Stimulated activated CD8-positive, alpha-beta memory T cell treated with anti-CD3 and anti-CD28 coated beads, Interleukin-4, amount 100 ng/mL, for 24 hours (primary cell): ENCODE results near the gene CTNND1.

Experiments used
- DNase-seq: peaks from one replicate; pipeline ENCODE4 v3.0.0-alpha.2; 2020; ENCODE audit warnings: low read depth

CTNND1 gene

DNA sequence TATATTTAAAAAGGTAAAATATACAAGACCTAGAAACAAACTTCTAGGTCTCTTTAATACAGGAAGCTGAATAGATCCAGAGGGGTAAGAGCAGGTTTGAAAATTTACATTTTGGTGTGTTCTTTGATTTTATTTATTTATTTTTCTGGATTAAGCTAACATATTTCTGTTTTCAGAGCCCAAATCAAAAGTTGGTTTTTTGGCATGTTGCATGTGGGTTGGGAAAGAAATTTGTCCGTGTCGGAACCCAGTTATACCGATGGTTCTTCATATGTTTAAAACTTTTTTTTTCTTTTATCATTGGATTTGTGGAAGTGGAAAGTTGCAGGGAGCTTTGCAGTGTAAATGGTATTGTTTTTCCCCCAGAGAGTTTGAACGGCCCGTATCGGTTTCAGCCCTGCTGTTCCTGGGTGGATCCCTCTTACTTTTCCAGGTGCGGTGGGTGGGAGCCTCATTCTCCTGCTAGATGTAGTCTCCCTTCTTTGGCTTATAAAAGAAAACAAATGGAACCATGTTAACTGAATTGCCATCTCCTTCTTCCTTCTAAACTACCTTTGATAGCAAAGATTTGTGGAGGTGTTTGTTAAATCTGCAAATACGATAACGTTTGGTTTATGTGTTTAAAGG is 746 bp downstream of the CTNND1 start:
- no peak for DNase-seq

DNA sequence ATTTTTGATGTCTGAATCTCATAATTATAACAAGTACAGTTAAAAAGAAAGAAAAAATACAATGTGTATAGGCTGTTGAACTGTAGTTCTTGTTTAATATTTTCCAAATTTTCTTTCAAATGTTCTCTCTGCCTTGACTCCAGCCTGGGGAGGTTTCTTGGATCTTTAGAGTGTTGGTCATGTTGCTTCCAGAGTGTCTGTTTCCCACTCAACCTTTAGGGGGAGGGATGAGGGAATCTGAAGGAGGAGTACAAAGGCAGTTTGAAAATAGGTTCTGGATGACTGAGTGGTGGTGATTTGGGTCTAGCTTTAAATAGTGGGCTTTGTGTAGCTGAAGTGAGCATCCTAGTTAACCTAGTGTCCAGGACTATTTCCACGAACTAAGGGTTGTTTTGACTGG is 2.0 kb downstream of the CTNND1 start:
- no peak for DNase-seq

DNA sequence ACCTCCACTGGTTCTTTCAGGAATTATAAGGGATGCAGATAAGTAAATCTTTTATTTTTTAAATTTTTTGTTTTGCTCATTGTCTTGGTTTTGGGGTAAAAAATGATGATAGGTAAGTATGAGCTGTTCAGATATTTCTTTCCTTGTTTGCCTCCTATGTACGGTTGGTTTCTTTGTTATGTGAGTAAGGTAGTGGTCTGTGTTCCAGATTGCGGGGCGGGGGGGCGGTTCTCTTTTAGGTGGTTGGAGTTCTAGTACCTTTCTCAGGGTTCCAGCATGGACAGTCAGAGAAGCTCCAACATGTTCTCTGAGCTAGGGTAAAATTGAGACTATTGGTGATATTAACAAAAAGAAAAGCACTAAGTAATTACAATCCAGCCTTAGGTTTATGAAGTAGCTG is 2.4 kb downstream of the CTNND1 start:
- DNase-seq, result no peak

DNA sequence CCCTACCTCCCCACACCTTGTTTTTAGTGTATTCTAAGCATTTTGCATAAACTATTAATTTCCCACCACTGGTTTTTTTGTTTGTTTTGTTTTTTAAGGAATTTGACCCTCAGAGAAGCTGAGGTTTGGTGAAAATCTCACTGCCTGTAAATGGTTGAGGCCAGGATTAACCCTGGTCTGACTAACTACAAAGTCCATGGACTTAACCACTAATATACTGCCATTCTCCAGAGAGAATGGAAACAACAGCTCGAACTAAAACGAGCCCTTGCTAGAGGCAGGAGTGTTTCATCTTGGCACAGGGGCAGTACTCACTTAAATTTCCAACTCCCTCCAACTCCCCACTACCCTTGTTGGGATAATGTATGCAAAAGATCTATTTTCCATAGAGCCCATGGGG is 3.0 kb downstream of the CTNND1 start:
- DNase-seq, result no peak

DNA sequence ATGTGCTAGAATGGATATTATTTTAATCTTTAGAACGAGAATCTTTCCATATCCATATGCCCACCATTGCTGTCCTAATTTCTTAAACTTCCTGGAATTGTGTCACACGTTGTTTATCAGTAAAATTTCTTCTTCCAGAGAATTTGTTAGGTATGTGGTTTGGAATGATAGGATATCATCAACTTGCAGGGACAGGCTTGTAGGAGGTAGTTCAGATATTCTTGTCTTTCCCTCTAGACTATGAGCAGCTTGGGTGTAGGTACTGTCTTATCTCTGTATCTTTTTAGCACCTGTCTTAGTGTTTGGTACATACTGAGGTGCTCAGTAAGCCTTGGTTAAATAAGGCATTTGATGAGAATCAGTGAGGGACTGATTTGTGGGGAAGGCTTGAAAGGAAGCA is 3.4 kb downstream of the CTNND1 start:
- no peak for DNase-seq

DNA sequence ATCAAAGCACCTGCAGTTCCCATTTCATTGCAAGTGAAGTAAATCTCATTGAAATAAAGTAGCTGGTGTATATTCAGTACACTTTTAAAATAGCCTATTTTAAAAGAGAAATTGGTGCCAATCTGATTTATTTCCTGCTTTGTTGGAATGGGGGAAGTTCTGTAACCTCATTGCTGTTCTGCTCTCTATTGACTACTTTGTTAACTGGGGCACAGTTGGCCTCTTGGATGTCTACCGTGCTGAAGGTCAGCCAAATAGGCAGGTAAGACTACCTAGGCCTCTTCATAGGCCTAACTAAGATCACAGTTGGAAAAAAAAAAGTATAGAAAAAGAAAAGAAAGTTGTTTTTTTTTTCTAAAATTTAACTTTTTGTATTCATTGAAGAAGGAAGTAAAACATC is 9.2 kb downstream of the CTNND1 start:
- no peak for DNase-seq

DNA sequence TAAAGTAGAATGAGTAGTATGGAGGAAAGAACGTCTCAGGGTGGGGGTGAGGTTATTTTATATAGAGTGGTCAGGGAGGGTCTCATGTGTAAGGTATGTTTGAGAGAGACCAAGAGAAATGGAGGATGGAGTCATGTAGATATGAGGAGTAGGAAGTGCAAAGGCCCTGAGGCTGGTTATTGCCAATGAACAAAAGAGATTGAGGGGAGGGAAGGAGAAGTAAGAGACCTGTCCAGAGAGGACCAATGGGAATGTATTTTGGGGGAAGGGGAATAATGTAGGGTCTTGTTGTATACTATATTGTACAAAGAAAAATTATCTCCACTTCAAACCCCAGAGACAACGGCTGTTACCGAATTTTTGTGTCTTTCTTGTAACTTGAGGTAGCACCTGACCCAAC is 9.8 kb downstream of the CTNND1 start:
- no peak for DNase-seq

DNA sequence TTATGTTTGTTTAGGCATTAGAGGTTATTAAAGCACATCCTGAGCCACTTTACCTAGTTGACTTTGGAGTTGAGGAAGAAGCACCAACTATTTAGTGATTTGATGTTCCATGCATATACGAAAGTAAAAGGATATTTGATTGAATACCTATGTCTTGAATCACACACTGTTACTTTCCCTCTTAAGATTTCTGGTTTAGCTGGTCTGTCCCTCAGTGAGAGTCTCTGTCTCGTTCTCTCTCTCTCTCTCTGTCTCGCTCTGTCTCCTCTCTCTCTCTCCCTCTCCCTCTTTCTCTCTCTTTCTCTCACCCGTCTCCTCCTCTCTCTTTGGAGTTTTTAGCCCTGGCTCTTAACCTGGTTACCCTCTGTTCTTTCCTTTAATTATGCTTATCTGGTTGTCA is 11.0 kb downstream of the CTNND1 start:
- no peak for DNase-seq

DNA sequence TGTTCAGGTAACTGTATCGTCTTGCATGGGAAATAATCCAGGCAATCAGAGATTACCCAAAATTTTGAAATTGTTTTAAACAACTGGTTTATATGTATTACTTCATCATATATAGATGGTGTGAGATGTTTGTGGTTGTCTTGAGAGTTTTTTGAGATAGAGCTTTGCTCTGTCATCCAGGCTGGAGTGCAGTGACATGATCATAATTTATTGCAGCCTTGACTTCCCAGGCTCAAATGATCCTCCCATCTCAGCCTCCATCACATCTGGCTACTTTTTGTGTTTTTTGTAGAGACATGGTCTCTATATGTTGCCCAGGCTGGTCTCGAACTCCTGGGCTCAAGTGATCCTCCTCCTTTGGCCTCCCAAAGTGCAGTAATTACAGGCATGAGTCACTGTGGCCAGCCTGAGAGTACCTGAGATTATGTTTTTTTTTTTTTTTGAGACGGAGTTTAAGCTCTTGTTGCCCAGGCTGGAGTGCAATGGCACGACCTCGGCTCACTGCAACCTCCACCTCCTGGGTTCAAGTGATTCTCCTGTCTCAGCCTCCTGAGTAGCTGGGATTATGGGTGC is 11.5 kb downstream of the CTNND1 start:
- no peak for DNase-seq

DNA sequence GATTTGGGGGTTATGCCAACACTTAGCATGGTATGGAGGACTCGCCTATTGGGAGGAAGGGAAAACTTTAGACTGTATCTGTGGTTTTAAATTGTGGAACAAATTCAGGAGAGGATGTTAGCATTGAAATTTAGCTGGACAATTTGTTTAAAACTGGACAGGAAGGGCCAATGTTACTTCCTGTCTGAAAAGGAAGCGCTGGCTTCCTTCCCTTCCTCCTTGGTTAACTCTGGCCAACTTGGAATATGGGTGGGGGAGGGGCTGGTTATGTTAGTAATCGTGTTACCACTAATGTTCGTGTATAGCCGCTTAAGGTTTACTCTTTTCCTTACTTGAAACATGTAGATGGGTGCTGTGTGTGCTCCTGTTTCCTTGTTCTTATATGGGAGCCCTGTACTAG is 13.9 kb downstream of the CTNND1 start:
- no peak for DNase-seq

DNA sequence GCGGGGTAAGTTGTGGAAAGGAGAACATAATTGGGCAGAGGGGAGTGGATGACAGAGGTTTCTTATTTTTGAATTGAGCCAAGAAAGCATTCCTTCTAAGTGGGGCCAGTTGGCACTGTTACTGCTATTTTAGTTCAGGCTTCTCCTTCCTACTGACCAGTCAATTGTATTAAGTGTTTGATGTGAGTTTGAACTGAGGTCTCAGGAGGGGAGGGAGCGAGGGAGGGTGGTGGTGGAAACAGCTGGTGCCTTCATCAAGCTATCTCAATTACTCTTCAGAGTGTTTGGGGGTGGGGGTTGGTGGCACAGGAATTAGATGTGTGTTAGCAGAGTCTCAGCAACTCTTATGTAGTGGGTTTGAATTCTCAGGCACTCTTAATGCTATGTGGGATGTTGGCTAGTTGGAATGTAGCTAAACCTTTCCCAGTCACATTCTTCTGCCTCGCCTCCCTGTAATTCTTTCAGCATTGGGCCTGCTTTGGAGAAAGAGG is 14.5 kb downstream of the CTNND1 start:
- DNase-seq, result no peak

DNA sequence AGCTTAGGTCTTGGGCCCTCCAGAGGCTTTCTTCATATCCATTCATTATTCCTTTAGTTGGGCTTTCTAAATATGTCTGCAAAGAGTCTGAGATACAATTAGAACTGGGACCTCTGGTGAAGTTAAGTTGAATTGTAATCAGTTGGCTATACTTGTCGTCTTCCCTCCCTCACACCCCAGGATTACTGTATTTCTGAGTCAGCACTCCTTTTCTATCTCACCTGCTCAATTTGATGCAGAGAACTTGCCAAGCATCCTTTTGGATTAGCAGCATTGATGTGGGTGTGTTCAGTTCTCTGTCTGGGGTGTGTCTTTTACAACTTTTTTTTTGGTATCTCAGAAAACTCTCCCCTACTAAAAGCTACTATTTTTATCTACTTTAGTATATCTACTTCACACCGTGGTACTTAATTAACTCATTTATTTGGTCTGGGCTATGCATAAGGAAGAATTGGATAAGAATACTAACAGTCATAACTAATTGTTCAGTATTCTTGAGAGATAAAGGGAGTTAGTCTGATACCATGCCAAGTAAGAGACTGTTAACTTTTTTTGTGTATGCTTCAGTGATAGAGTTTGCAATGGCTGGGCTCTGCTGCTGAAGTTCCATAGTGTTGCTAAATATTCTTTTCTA is 15.1 kb downstream of the CTNND1 start:
- DNase-seq, result no peak

DNA sequence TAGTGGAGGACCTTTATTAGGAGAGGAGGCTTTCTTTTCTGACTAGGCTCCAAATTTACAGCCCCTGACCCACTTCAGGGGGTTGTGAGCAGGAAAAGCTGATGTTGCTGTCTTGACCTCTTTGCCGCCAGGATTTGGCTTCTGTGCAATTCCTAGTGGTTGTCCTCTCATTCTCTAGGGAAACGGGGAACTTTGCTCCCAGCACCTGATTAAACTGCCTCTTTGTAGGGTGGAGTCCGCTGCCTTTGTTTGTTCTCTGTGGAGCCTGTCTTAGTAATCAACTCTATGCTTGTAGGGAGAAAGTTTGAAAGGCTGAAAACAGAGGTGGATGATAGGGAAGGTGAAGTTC is 16.3 kb downstream of the CTNND1 start:
- DNase-seq, result no peak

DNA sequence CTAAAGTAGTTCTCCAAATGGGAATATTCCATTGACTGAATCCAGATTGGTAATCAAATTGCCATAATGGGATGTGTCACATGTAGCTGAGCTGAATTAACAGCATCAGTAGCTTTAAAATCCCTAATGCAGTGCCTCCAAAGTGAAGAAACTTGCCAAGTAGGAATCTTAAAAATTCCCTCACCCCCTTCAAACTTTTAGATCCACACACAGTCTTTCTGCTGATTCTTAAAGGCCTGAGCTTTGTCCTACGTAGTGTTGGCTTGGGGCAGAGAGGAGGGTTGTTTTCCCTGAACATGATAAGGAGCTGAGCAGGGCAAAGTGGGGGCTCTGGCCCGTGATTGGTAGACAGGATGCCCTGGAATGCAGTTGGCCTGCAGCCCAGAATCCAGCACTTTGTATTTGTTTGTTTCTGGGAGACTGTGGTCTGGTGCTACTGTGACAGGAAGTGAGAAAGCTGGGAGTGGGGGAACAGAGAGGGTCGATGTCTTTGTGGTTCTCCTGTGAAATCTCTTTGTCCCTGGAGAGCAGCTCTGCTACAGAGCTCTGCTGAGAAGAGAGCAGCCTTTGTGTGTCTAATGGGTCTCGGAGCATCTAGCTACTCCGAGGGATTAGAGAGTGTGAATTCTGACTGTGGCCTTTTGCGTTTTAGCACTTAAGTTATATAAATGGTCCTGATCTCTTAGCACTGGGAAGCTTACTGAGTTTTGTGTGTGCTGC is 16.9 kb downstream of the CTNND1 start:
- no peak for DNase-seq

DNA sequence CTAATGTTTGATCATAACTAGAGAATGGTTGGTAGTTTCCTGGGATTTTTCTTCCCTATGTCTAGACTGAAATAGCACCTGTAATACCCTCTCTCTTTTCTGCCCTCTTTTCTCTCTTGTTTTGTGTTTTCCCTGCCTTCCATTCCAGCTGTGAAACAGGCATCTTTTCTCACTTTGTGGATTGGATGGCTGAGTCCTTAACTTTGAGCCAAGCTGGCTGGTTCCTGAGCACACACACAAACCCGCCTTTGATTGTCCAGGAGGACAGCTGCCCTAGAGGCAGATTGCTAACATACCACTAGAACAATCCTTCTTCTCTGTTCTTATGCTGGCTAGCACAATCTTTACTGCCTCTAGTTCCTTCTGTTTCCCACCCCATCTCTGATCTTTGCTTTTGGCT is 17.7 kb downstream of the CTNND1 start:
- no peak for DNase-seq

DNA sequence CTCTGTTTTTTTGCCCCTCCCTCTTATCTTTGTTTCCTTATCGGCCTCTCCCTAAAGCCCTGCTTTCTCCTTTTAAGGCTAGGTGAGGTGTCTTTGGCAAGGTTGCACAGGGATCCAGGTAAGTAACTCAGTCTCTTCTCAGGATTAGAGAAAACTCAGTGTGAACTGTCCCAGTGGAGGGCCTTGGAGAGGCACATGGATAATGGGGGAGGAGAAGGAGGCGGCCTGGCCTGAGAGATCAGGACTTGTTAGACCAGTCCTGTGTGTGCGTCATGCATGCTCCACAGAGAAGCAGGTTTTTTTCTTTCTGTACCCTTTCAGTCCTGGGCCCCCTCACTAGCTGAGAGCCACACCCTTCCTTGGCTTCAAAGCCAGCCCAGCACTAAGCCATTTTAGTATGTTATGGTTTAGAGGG is 19.9 kb downstream of the CTNND1 start:
- DNase-seq, result no peak

DNA sequence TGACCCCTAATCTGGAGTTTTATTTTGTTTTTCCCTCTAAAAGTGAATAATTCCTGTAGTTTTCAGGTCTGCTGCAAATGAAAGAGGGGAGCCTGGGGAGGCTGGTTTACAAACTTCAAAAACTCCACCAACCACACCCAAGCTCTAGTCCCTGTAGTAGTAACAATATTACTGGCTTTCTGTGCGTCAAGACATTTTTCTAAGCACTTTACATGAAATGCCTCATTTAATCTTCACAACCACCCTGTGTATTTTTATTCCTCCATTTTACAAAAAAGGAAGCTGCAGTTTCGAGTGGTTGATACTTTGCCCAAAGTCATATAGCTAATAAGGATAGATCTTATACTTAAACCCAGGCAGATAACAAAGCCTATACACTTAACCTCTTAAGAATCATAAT is 23.5 kb downstream of the CTNND1 start:
- no peak for DNase-seq

DNA sequence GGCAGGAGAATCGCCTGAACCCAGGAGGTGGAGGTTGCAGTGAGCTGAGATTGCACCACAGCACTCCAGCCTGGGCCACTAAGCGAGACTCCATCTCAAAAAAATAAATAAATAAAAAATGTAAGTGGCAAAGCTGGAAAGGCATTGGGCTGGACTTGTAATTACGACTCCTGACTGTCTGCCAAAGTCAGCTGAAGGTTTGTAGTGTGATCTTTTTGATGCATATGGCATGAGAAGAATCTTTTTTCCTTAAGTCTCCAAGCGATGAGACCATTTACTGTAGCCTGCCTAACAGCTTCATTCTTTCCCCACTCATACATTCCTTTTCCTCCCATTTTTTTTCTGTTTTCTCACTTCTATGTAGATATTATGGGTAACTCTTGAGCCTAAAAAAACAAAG is 24.8 kb downstream of the CTNND1 start:
- no peak for DNase-seq

DNA sequence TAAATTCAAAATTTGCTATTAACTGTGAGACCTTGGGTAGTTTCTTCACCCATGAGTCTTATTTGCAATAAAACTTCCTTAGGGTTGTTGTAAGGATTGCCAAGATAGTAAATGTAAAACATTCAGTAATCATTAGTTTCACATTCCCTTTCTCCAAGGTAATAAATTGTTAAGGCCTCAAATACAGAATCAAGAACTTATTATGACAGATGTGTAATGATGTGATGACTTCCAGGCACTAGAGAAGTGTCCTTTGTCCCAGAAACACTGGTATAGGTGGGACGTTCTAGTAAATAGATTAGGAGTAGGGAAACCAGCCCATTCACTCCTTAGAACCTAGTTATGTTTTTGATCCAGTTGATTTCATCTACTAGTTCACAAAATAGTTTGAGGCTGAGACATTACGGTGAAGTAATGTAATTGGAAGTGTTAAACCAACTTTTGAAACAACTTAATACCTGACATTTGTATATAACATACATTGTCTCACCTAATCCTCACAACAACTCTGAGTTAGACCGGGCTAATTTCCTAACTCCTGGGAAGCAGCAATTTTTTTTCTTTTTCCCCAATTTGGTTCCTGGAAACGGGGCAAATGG is 25.5 kb downstream of the CTNND1 start:
- DNase-seq, result no peak

DNA sequence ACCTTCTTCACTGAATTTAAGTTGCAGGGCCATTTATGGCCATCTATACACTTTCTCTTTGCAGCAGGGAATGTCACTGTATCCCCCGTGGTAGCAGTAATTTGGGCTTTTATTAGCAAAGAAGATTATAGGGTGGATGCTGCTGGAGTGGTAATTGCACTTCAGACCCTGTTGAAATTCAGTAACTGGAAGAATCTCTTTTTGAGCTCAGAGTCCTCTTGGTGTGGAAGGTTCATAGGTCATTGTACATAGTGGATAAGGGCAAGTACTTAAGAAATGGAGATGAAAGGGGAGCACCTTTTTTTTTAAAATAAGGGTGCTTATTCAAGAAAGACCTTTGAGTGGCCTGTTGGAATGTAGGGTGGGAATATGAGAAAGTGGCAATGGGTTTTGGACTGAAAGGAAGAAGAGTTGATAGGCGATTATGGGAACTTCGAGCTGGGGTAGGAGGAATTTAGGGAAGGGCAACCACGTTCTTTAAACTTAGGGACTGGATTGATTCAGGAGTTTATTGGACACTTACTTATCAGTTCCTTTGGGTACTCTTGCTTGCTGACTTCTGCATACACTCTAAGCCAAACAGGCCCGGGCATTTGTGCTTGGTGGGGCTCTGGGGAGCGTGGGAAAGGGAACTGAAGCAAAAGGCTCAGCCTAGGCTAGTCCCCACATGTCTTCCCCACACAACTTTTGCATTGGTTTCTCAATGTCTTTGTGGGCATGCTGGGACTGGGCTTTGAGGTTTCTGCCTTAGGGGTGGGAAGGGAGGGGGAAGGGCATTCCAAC is 26.5 kb downstream of the CTNND1 start:
- DNase-seq, result no peak

DNA sequence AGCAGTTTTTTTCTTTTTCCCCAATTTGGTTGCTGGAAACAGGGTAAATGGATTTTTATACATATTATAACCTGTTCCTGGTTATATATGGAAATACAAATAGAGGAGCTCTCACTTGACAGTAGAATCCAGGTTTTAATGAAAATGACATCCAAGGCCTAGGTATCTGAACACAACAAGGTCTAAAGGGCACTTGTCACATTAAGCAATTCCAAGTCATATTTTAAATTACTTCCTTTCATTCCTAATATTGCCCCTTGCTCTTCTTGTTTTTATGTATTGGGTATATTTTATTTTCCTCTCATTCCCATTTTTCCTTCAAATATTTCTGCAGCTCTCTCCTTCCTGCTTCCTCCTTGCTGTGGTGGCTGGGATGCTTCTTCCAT is 27.1 kb downstream of the CTNND1 start:
- no peak for DNase-seq
